ENCODE results near the gene SVOP. TPM values are rescaled to one million over a fixed set of nuclear protein-coding genes. Genes with fewer than 3 reads are reported as not detected.

The SVOP gene
- total RNA-seq, 1 donor from 2014 or later = not detected

DNA sequence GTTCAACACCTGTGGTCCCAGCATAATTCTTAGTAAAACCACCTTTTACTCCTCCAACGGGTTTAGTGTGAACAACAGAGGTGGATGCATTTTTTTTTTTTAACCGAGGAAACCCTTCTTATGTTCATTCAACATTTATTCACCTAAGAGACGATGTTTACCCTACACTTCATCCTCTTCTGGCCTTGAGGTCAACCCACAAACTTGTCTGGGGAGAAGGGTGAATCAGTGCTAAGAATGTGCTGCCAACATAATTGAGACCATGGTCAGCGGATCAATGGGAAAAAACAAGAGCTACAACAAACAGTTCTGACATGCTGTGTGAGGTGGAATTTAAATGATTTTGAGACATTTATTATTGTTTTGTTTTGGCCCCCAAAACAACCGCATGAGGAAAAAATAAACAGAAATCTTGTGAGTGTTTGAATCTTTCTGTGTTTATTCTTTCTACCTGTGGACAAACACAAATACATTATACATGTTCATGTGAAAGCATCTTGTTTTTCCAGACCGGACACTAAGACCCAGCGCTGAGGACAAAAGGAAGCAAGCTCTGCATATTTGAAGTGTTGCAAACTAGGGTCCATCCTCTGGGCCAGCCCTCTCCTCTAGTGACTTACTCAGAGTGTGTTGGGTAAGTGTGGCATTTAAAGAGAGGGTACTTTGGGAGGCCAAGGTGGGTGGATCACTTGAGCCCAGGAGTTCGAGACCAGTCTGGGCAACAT is 26.4 kb upstream of the SVOP start:
- Histone ChIP-seq H2AFZ (ENCODE audit: low read depth, low read length) (no peak overlapping the region), H3K4me2 (ENCODE audit: low read length) (no peak overlapping the region), H3K27me3 (ENCODE audit: insufficient read depth, low read length) (peaks cover 4% of the 10 kb centered on the region), H3K9ac (ENCODE audit: low read length) (no peak overlapping the region), H3K4me1 (ENCODE audit: insufficient read depth, low read length) (no peaks in the 10 kb centered on the region), H3K4me3 (ENCODE audit: insufficient read depth, low read depth, low read length) (no peak overlapping the region), H3K79me2 (ENCODE audit: insufficient read depth, low read length) (no peaks in the 10 kb centered on the region), H3K27ac (ENCODE audit: low read depth, low read length) (no peak overlapping the region), H3K9me3 (ENCODE audit: insufficient read depth, low read depth, low read length) (no peaks in the 10 kb centered on the region), H3K36me3 (ENCODE audit: insufficient read depth, low read length) (no peaks in the 10 kb centered on the region), H4K20me1 (ENCODE audit: insufficient read depth, low read length) (no peaks in the 10 kb centered on the region)
- Mint-ChIP-seq H3K36me3 (ENCODE audit: low read depth, unreplicated experiment) (no peaks in the 10 kb centered on the region), H3K4me3 (ENCODE audit: unreplicated experiment) (no peak overlapping the region), H3K27me3 (ENCODE audit: low read depth, unreplicated experiment) (peaks cover 23% of the 10 kb centered on the region), H3K4me1 (ENCODE audit: low read depth, unreplicated experiment) (no peaks in the 10 kb centered on the region), H3K9me3 (ENCODE audit: unreplicated experiment) (no peaks in the 10 kb centered on the region), H3K27ac (ENCODE audit: unreplicated experiment) (peak overlapping the region; percentile 31)
- FAIRE-seq (no peak), DNase-seq (ENCODE audit: low read depth) (peak; percentile 16)
- no peak for TF ChIP-seq EZH2 (IDR thresholded peaks at IDR 0.05; ENCODE audit: insufficient read depth, low read length)

DNA sequence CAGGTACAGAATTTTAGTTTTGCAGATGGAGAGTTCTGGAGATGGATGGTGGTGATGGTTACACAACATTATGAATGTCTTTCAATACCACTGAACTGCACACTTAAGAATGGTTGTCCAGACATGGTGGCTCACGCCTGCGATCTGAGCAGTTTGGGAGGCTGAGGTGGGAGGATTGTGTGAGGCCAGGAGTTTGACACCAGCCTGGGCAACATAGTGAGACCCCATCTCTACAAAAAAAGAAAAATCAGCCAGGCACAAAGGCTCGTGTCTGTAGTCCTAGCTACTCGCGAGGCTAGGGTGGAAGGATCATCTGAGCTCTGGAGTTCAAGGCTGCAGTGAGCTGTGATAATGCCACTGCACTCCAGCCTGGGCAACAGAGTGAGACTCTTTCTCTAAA is 23.4 kb upstream of the SVOP start:
- Histone ChIP-seq H3K36me3 (ENCODE audit: insufficient read depth, low read length) (no peaks in the 10 kb centered on the region), H3K4me2 (ENCODE audit: low read length) (no peak overlapping the region), H3K9me3 (ENCODE audit: insufficient read depth, low read depth, low read length) (no peaks in the 10 kb centered on the region), H3K4me3 (ENCODE audit: insufficient read depth, low read depth, low read length) (no peak overlapping the region), H4K20me1 (ENCODE audit: insufficient read depth, low read length) (no peaks in the 10 kb centered on the region), H3K9ac (ENCODE audit: low read length) (no peak overlapping the region), H3K4me1 (ENCODE audit: insufficient read depth, low read length) (no peaks in the 10 kb centered on the region), H3K27me3 (ENCODE audit: insufficient read depth, low read length) (peaks cover 5% of the 10 kb centered on the region), H3K79me2 (ENCODE audit: insufficient read depth, low read length) (no peaks in the 10 kb centered on the region), H2AFZ (ENCODE audit: low read depth, low read length) (no peak overlapping the region), H3K27ac (ENCODE audit: low read depth, low read length) (no peak overlapping the region)
- TF ChIP-seq, protein P1, sequence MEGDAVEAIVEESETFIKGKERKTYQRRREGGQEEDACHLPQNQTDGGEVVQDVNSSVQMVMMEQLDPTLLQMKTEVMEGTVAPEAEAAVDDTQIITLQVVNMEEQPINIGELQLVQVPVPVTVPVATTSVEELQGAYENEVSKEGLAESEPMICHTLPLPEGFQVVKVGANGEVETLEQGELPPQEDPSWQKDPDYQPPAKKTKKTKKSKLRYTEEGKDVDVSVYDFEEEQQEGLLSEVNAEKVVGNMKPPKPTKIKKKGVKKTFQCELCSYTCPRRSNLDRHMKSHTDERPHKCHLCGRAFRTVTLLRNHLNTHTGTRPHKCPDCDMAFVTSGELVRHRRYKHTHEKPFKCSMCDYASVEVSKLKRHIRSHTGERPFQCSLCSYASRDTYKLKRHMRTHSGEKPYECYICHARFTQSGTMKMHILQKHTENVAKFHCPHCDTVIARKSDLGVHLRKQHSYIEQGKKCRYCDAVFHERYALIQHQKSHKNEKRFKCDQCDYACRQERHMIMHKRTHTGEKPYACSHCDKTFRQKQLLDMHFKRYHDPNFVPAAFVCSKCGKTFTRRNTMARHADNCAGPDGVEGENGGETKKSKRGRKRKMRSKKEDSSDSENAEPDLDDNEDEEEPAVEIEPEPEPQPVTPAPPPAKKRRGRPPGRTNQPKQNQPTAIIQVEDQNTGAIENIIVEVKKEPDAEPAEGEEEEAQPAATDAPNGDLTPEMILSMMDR (IDR thresholded peaks at IDR 0.05; ENCODE audit: insufficient read depth, low read depth, low read length) = no peak
- no peak for TF ChIP-seq EZH2 (IDR thresholded peaks at IDR 0.05; ENCODE audit: insufficient read depth, low read length)
- Mint-ChIP-seq H3K9me3 (ENCODE audit: unreplicated experiment) (peaks cover 5% of the 10 kb centered on the region), H3K27me3 (ENCODE audit: low read depth, unreplicated experiment) (peaks cover 29% of the 10 kb centered on the region), H3K4me3 (ENCODE audit: unreplicated experiment) (no peak overlapping the region), H3K4me1 (ENCODE audit: low read depth, unreplicated experiment) (no peaks in the 10 kb centered on the region), H3K36me3 (ENCODE audit: low read depth, unreplicated experiment) (no peaks in the 10 kb centered on the region), H3K27ac (ENCODE audit: unreplicated experiment) (no peak overlapping the region)
- DNase-seq (ENCODE audit: low read depth) (no peak), FAIRE-seq (no peak)

DNA sequence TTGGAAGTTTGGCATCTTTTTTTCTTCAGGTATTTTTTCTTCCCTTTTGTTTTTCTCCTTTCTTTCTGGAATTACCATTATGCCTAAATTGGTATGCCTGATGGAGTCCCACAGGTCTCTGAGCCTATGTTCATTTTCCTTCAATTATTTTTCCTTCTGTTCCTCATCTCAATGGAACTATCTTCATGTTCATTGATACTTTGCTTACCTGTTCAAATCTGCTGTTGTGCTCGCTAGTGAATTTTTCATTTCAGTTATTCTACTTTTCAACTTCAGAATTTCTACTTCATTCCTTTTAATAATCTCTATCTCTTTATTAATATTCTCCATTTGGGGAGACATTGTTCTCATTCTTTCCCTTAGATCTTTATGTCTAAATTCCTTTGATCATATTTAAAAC is 16.1 kb upstream of the SVOP start:
- Mint-ChIP-seq H3K9me3 (ENCODE audit: unreplicated experiment) (peaks cover 5% of the 10 kb centered on the region), H3K36me3 (ENCODE audit: low read depth, unreplicated experiment) (no peaks in the 10 kb centered on the region), H3K4me1 (ENCODE audit: low read depth, unreplicated experiment) (no peaks in the 10 kb centered on the region), H3K4me3 (ENCODE audit: unreplicated experiment) (no peak overlapping the region), H3K27ac (ENCODE audit: unreplicated experiment) (no peak overlapping the region), H3K27me3 (ENCODE audit: low read depth, unreplicated experiment) (peaks cover 7% of the 10 kb centered on the region)
- DNase-seq (ENCODE audit: low read depth) (no peak), FAIRE-seq (no peak)
- Histone ChIP-seq H3K36me3 (ENCODE audit: insufficient read depth, low read length) (no peaks in the 10 kb centered on the region), H3K4me1 (ENCODE audit: insufficient read depth, low read length) (no peaks in the 10 kb centered on the region), H3K9me3 (ENCODE audit: insufficient read depth, low read depth, low read length) (no peaks in the 10 kb centered on the region), H4K20me1 (ENCODE audit: insufficient read depth, low read length) (no peaks in the 10 kb centered on the region), H3K4me3 (ENCODE audit: insufficient read depth, low read depth, low read length) (no peak overlapping the region), H3K9ac (ENCODE audit: low read length) (no peak overlapping the region), H3K27me3 (ENCODE audit: insufficient read depth, low read length) (no peaks in the 10 kb centered on the region), H3K4me2 (ENCODE audit: low read length) (no peak overlapping the region), H3K27ac (ENCODE audit: low read depth, low read length) (no peak overlapping the region), H2AFZ (ENCODE audit: low read depth, low read length) (no peak overlapping the region), H3K79me2 (ENCODE audit: insufficient read depth, low read length) (no peaks in the 10 kb centered on the region)
- TF ChIP-seq, protein P1 (IDR thresholded peaks at IDR 0.05; ENCODE audit: insufficient read depth, low read depth, low read length) = no peak
- no peak for TF ChIP-seq EZH2 (IDR thresholded peaks at IDR 0.05; ENCODE audit: insufficient read depth, low read length)

Measured in astrocyte (in vitro differentiated cells and primary cell).